Measurements from ENCODE around the gene PTPRN2.

PTPRN2 gene

DNA sequence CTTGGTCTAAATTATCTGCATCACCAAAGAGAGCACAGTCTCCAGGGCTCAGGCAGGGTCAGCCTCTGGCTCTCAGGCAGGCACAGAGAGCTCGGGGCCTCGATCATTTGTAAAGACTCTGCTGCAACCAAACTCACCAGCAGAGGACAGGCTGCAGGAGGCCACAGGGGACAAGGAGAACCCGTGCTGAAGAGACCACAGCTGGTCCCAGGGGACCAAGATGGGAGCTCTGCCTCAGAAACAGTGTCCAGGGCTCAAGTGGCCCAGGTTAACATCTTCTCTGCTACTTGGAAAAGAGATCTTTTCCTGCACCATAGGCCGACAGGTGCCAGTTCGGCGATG is 543.2 kb downstream of the PTPRN2 start:
- no peak overlapping the region for H2AFZ ChIP-seq (ENCODE audit: low read length)
- H3K36me3 ChIP-seq (replicated peaks in 1 of 2; ENCODE audit: control insufficient read depth in 2 of 2, insufficient read depth in 2 of 2, low read length in 2 of 2): no peaks in the 10 kb centered on the region
- no CpG with 5 or more reads among the region's 6 CpGs for WGBS, 2 donors (ENCODE audit: extremely low coverage in 2 of 2, insufficient read length in 2 of 2, insufficient replicate concordance in 1 of 2)
- H3K27me3 ChIP-seq (ENCODE audit: control insufficient read depth in 3 of 3, insufficient read depth in 3 of 3, low read depth in 1 of 3, low read length in 3 of 3): peaks cover 0 to 8% (median 0%) of the 10 kb centered on the region in 3 experiments
- H4K91ac ChIP-seq (ENCODE audit: low read depth, low read length, poor library complexity): no peak overlapping the region
- H3K14ac ChIP-seq (ENCODE audit: low read length): no peak overlapping the region
- H2BK15ac ChIP-seq (ENCODE audit: low read length): no peak overlapping the region
- no peak overlapping the region for H2BK12ac ChIP-seq (ENCODE audit: low read length)
- H3K23ac ChIP-seq (ENCODE audit: low read depth, low read length, poor library complexity): no peak overlapping the region
- no peak overlapping the region for H3K4ac ChIP-seq (ENCODE audit: low read length)
- H3K18ac ChIP-seq (ENCODE audit: low read length): no peak overlapping the region
- H3K4me2 ChIP-seq (ENCODE audit: insufficient read depth, low read length, poor library complexity, severe bottlenecking): no peak overlapping the region
- H3K9me3 ChIP-seq (replicated peaks in 1 of 2; ENCODE audit: control insufficient read depth in 2 of 2, insufficient read depth in 1 of 2, low read depth in 1 of 2, low read length in 2 of 2): peaks cover 0 to 7% of the 10 kb centered on the region in 2 donors
- H3K9ac ChIP-seq (ENCODE audit: low read depth, low read length, poor library complexity): no peak overlapping the region
- H4K8ac ChIP-seq (ENCODE audit: low read depth, low read length): no peak overlapping the region
- no peak overlapping the region for H2BK5ac ChIP-seq (ENCODE audit: low read length)
- H3K4me1 ChIP-seq (ENCODE audit: control insufficient read depth in 2 of 2, insufficient read depth in 1 of 2, low read depth in 1 of 2, low read length in 2 of 2): peaks cover 0 to 9% of the 10 kb centered on the region in 2 donors
- H3K79me1 ChIP-seq (ENCODE audit: low read depth, low read length): no peaks in the 10 kb centered on the region
- DNase-seq (ENCODE audit: low spot score): no peak
- no peak overlapping the region for H3K27ac ChIP-seq (replicated peaks; ENCODE audit: low read length)
- no peak overlapping the region for H2BK120ac ChIP-seq (ENCODE audit: low read depth, low read length)
- H2AK5ac ChIP-seq (ENCODE audit: low read depth, low read length): no peak overlapping the region
- no peak overlapping the region for H3K4me3 ChIP-seq (ENCODE audit: low read length in 2 of 2)

DNA sequence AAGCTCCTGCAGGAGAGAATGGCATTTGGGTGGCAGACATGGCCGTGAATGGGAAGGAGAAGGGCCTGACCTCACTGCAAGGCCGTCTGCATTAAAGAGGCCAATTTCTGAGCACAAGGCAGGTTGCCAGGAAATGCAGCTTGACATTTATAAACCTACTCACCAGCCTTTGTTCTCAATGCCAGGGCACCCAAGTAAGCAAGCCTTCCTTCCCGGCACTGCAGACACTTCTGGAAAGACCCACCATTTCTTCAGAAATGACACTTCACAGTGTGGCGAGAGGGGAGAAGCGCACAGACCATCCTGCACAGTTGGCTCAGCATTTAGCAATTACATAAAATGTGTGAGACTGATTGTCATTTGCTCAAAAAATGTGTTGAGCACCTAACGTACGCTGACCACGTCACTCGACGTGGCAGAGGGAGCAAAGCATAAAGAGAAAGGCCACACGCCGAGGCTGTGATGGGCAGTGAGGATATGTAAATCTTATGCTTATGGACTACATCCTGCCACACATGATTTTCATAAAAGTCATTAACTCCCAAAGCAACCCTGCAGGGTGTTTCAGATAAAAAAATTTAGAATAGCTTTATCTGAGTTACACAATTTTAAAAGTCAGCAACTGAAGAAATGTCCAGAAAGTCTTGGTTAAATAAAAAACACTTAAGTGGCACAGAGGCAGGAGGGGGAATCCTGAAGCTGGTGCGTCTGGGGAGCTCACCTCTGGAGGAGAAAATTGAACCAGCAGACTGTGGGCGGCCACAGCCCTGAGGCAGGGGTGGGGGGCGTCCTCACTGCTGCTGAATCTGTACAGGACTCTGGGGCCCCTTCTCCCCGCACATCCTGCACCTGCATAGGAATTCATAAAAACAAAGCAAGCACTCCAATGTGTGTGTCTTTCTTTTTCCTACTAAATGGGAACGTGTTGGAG is 543.8 kb downstream of the PTPRN2 start:
- WGBS, 2 donors (ENCODE audit: extremely low coverage in 2 of 2, insufficient read length in 2 of 2, insufficient replicate concordance in 1 of 2): no CpG with 5 or more reads among the region's 17 CpGs
- Histone ChIP-seq H2BK5ac (ENCODE audit: low read length) (no peak overlapping the region), H4K8ac (ENCODE audit: low read depth, low read length) (no peak overlapping the region), H4K91ac (ENCODE audit: low read depth, low read length, poor library complexity) (no peak overlapping the region), H2BK120ac (ENCODE audit: low read depth, low read length) (no peak overlapping the region), H3K9me3 (replicated peaks in 1 of 2; ENCODE audit: control insufficient read depth in 2 of 2, insufficient read depth in 1 of 2, low read depth in 1 of 2, low read length in 2 of 2) (peaks cover 5 to 8% of the 10 kb centered on the region in 2 donors), H3K4me2 (ENCODE audit: insufficient read depth, low read length, poor library complexity, severe bottlenecking) (no peak overlapping the region), H3K18ac (ENCODE audit: low read length) (no peak overlapping the region), H2AK5ac (ENCODE audit: low read depth, low read length) (no peak overlapping the region), H3K14ac (ENCODE audit: low read length) (no peak overlapping the region), H3K23ac (ENCODE audit: low read depth, low read length, poor library complexity) (no peak overlapping the region), H2AFZ (ENCODE audit: low read length) (no peak overlapping the region), H3K4me1 (ENCODE audit: control insufficient read depth in 2 of 2, insufficient read depth in 1 of 2, low read depth in 1 of 2, low read length in 2 of 2) (peaks cover 0 to 9% of the 10 kb centered on the region in 2 donors), H3K4ac (ENCODE audit: low read length) (no peak overlapping the region), H3K36me3 (replicated peaks in 1 of 2; ENCODE audit: control insufficient read depth in 2 of 2, insufficient read depth in 2 of 2, low read length in 2 of 2) (no peaks in the 10 kb centered on the region), H2BK12ac (ENCODE audit: low read length) (no peak overlapping the region), H3K27me3 (ENCODE audit: control insufficient read depth in 3 of 3, insufficient read depth in 3 of 3, low read depth in 1 of 3, low read length in 3 of 3) (peaks cover 0 to 8% (median 0%) of the 10 kb centered on the region in 3 experiments), H3K9ac (ENCODE audit: low read depth, low read length, poor library complexity) (no peak overlapping the region), H3K4me3 (ENCODE audit: low read length in 2 of 2) (no peak overlapping the region), H2BK15ac (ENCODE audit: low read length) (peak overlapping the region; percentile 3), H3K79me1 (ENCODE audit: low read depth, low read length) (no peaks in the 10 kb centered on the region), H3K27ac (replicated peaks; ENCODE audit: low read length) (no peak overlapping the region)
- no peak for DNase-seq (ENCODE audit: low spot score)

DNA sequence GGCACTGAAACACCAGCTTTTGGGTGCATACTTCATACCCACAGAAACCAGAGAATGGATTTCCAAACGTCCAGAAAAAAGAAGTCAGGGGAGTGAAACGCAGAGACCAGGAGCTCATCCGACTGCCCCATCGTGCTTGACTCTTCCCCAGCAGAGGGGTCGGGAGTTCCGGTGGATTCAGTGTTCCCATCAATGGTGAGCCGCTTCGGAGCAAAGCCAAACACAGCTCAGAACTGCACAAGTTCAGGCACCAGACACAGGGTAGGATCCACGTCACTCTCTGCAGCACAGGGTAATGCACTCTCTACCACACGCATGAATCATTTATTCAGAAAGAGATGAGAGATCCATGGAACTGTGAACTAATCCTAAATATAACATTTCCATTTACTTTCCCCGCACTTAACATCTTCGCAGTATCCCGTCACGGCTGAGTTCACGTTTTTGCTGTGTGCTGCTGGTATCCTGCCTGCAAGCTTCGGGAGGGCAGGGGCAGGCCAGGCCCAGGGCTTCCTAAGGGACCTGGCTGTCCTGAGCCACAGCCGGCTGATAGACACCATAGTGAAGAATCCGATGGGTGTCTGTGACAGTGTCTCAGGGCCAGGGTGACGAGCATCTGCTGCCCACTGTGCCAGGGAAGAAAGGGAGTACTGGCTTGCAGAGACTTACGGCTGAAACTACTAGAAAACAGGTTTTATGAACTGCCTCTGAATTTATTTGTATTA is 545.3 kb downstream of the PTPRN2 start:
- Histone ChIP-seq H2AK5ac (ENCODE audit: low read depth, low read length) (no peak overlapping the region), H4K8ac (ENCODE audit: low read depth, low read length) (no peak overlapping the region), H3K18ac (ENCODE audit: low read length) (no peak overlapping the region), H3K79me1 (ENCODE audit: low read depth, low read length) (no peaks in the 10 kb centered on the region), H3K27me3 (ENCODE audit: control insufficient read depth in 3 of 3, insufficient read depth in 3 of 3, low read depth in 1 of 3, low read length in 3 of 3) (peaks cover 0 to 8% (median 0%) of the 10 kb centered on the region in 3 experiments), H3K4me3 (ENCODE audit: low read length in 2 of 2) (no peak overlapping the region), H3K4me2 (ENCODE audit: insufficient read depth, low read length, poor library complexity, severe bottlenecking) (no peak overlapping the region), H3K23ac (ENCODE audit: low read depth, low read length, poor library complexity) (no peak overlapping the region), H2BK15ac (ENCODE audit: low read length) (no peak overlapping the region), H4K91ac (ENCODE audit: low read depth, low read length, poor library complexity) (no peak overlapping the region), H3K36me3 (replicated peaks in 1 of 2; ENCODE audit: control insufficient read depth in 2 of 2, insufficient read depth in 2 of 2, low read length in 2 of 2) (no peaks in the 10 kb centered on the region), H3K27ac (replicated peaks; ENCODE audit: low read length) (no peak overlapping the region), H3K9ac (ENCODE audit: low read depth, low read length, poor library complexity) (no peak overlapping the region), H2BK5ac (ENCODE audit: low read length) (peak overlapping the region; percentile 10), H3K14ac (ENCODE audit: low read length) (no peak overlapping the region), H3K9me3 (replicated peaks in 1 of 2; ENCODE audit: control insufficient read depth in 2 of 2, insufficient read depth in 1 of 2, low read depth in 1 of 2, low read length in 2 of 2) (peaks cover 4 to 5% of the 10 kb centered on the region in 2 donors), H2AFZ (ENCODE audit: low read length) (no peak overlapping the region), H3K4ac (ENCODE audit: low read length) (no peak overlapping the region), H2BK120ac (ENCODE audit: low read depth, low read length) (no peak overlapping the region), H3K4me1 (ENCODE audit: control insufficient read depth in 2 of 2, insufficient read depth in 1 of 2, low read depth in 1 of 2, low read length in 2 of 2) (peaks cover 0 to 9% of the 10 kb centered on the region in 2 donors), H2BK12ac (ENCODE audit: low read length) (no peak overlapping the region)
- no peak for DNase-seq (ENCODE audit: low spot score)
- WGBS, 2 donors (ENCODE audit: extremely low coverage in 2 of 2, insufficient read length in 2 of 2, insufficient replicate concordance in 1 of 2): no CpG with 5 or more reads among the region's 20 CpGs

DNA sequence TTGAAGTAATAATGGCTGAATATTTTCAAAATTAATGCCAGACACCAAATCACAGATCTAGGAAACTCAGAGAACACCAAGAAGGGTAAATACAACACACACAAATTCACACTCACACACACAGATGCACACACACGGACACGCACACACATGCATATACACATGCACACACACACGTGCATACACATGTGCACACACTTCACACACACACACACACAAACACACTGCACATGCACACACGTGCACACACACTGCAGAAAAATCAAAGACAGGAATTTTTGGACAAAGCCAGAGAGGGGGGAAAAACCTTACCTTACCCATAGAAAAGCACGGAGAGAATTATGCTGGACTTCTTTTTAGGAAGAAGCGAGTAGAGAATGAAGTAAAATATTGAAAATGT is 547.4 kb downstream of the PTPRN2 start:
- peaks cover 0 to 4% (median 0%) of the 10 kb centered on the region in 3 experiments for H3K27me3 ChIP-seq (ENCODE audit: control insufficient read depth in 3 of 3, insufficient read depth in 3 of 3, low read depth in 1 of 3, low read length in 3 of 3)
- no peak overlapping the region for H2BK120ac ChIP-seq (ENCODE audit: low read depth, low read length)
- H3K9me3 ChIP-seq (replicated peaks in 1 of 2; ENCODE audit: control insufficient read depth in 2 of 2, insufficient read depth in 1 of 2, low read depth in 1 of 2, low read length in 2 of 2): peaks cover 4 to 5% of the 10 kb centered on the region in 2 donors
- no peak overlapping the region for H2AFZ ChIP-seq (ENCODE audit: low read length)
- H3K18ac ChIP-seq (ENCODE audit: low read length): no peak overlapping the region
- no peaks in the 10 kb centered on the region for H3K79me1 ChIP-seq (ENCODE audit: low read depth, low read length)
- no peak overlapping the region for H3K27ac ChIP-seq (replicated peaks; ENCODE audit: low read length)
- WGBS, 2 donors (ENCODE audit: extremely low coverage in 2 of 2, insufficient read length in 2 of 2, insufficient replicate concordance in 1 of 2): no CpG with 5 or more reads among the region's 6 CpGs
- no peak overlapping the region for H2BK15ac ChIP-seq (ENCODE audit: low read length)
- H3K4me3 ChIP-seq (ENCODE audit: low read length in 2 of 2): peak overlapping the region in 1 of 2 donors; percentile 71
- H4K8ac ChIP-seq (ENCODE audit: low read depth, low read length): no peak overlapping the region
- H3K4ac ChIP-seq (ENCODE audit: low read length): no peak overlapping the region
- H3K4me1 ChIP-seq (ENCODE audit: control insufficient read depth in 2 of 2, insufficient read depth in 1 of 2, low read depth in 1 of 2, low read length in 2 of 2): peaks cover 0 to 9% of the 10 kb centered on the region in 2 donors
- no peaks in the 10 kb centered on the region for H3K36me3 ChIP-seq (replicated peaks in 1 of 2; ENCODE audit: control insufficient read depth in 2 of 2, insufficient read depth in 2 of 2, low read length in 2 of 2)
- H2BK12ac ChIP-seq (ENCODE audit: low read length): no peak overlapping the region
- DNase-seq (ENCODE audit: low spot score): no peak
- no peak overlapping the region for H3K9ac ChIP-seq (ENCODE audit: low read depth, low read length, poor library complexity)
- no peak overlapping the region for H4K91ac ChIP-seq (ENCODE audit: low read depth, low read length, poor library complexity)
- H2BK5ac ChIP-seq (ENCODE audit: low read length): no peak overlapping the region
- no peak overlapping the region for H3K14ac ChIP-seq (ENCODE audit: low read length)
- no peak overlapping the region for H3K4me2 ChIP-seq (ENCODE audit: insufficient read depth, low read length, poor library complexity, severe bottlenecking)
- no peak overlapping the region for H3K23ac ChIP-seq (ENCODE audit: low read depth, low read length, poor library complexity)
- H2AK5ac ChIP-seq (ENCODE audit: low read depth, low read length): no peak overlapping the region
